Measurements from ENCODE around the gene FAM217A. TPM values are rescaled to one million over a fixed set of nuclear protein-coding genes. Genes with fewer than 3 reads are reported as not detected.
A peak's percentile ranks its signal among the peaks of the same experiment; 100 is the strongest.

The FAM217A gene
- total RNA-seq, 3 donors from 2014 or later (not counting 1 experiment from before 2014, with no cell fraction given) = not detected

GRCh38 chr6:4036581-4036980 lies 42.4 kb downstream of the FAM217A start:
- Histone ChIP-seq H3K27ac (ENCODE audit: low read length) (no peak overlapping the region), H3K27me3 (ENCODE audit: control insufficient read depth, insufficient read depth, low read length) (no peaks in the 10 kb centered on the region), H3K4me3 (ENCODE audit: low read length) (no peak overlapping the region), H3K36me3 (ENCODE audit: control insufficient read depth, insufficient read depth, low read length) (peaks cover 68% of the 10 kb centered on the region), H3K4me1 (ENCODE audit: control insufficient read depth, insufficient read depth, low read length) (peaks cover 5% of the 10 kb centered on the region), H3K9me3 (ENCODE audit: control insufficient read depth, insufficient read depth, low read length) (no peaks in the 10 kb centered on the region)
- no peak for DNase-seq
- Mint-ChIP-seq H3K27ac (peak overlapping the region; percentile 60 to 66), H3K9me3 (no peaks in the 10 kb centered on the region), H3K27me3 (ENCODE audit: low read depth in 2 of 2) (no peaks in the 10 kb centered on the region), H3K4me3 (no peak overlapping the region), H3K36me3 (peaks cover 53% of the 10 kb centered on the region), H3K4me1 (peaks cover 48 to 65% of the 10 kb centered on the region in 2 donors)
- TF ChIP-seq, protein P1, sequence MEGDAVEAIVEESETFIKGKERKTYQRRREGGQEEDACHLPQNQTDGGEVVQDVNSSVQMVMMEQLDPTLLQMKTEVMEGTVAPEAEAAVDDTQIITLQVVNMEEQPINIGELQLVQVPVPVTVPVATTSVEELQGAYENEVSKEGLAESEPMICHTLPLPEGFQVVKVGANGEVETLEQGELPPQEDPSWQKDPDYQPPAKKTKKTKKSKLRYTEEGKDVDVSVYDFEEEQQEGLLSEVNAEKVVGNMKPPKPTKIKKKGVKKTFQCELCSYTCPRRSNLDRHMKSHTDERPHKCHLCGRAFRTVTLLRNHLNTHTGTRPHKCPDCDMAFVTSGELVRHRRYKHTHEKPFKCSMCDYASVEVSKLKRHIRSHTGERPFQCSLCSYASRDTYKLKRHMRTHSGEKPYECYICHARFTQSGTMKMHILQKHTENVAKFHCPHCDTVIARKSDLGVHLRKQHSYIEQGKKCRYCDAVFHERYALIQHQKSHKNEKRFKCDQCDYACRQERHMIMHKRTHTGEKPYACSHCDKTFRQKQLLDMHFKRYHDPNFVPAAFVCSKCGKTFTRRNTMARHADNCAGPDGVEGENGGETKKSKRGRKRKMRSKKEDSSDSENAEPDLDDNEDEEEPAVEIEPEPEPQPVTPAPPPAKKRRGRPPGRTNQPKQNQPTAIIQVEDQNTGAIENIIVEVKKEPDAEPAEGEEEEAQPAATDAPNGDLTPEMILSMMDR (IDR thresholded peaks at IDR 0.05) = no peak
- intact Hi-C loops (cut with micrococcal nuclease) = no loop called here
- 85% methylated on average over 5 of the region's 5 CpGs for WGBS (ENCODE audit: insufficient coverage)
- peak in 1 of 3 donors; percentile 22 for ATAC-seq

GRCh38 chr6:4032475-4032874 lies 46.5 kb downstream of the FAM217A start:
- ATAC-seq (no peak), DNase-seq (no peak)
- peaks cover 63 to 83% of the 10 kb centered on the region in 2 donors for H3K4me1 Mint-ChIP-seq
- Histone ChIP-seq H3K36me3 (ENCODE audit: control insufficient read depth, insufficient read depth, low read length) (peaks cover 34% of the 10 kb centered on the region), H3K9me3 (ENCODE audit: control insufficient read depth, insufficient read depth, low read length) (no peaks in the 10 kb centered on the region), H3K4me3 (ENCODE audit: low read length) (no peak overlapping the region), H3K4me1 (ENCODE audit: control insufficient read depth, insufficient read depth, low read length) (peaks cover 5% of the 10 kb centered on the region), H3K27ac (ENCODE audit: low read length) (no peak overlapping the region), H3K27me3 (ENCODE audit: control insufficient read depth, insufficient read depth, low read length) (no peaks in the 10 kb centered on the region)
- H3K4me3 Mint-ChIP-seq = no peak overlapping the region
- WGBS (ENCODE audit: insufficient coverage) = 83% methylated on average over 9 of the region's 9 CpGs
- TF ChIP-seq, protein P1 (IDR thresholded peaks at IDR 0.05) = no peak
- intact Hi-C loops (cut with micrococcal nuclease) = no loop called here
- peak overlapping the region; percentile 9 to 57 for H3K27ac Mint-ChIP-seq
- no peaks in the 10 kb centered on the region for H3K9me3 Mint-ChIP-seq
- H3K27me3 Mint-ChIP-seq (ENCODE audit: low read depth in 2 of 2) = no peaks in the 10 kb centered on the region
- peaks cover 22% of the 10 kb centered on the region for H3K36me3 Mint-ChIP-seq

- H3K27me3 ChIP-seq (ENCODE audit: control insufficient read depth, insufficient read depth, low read length) = no peaks in the 10 kb centered on the region
- TF ChIP-seq, protein P1 (IDR thresholded peaks at IDR 0.05) = no peak
- H3K36me3 Mint-ChIP-seq = peaks cover 16% of the 10 kb centered on the region
- DNase-seq (no peak), ATAC-seq (no peak)
- H3K36me3 ChIP-seq (ENCODE audit: control insufficient read depth, insufficient read depth, low read length) = peaks cover 30% of the 10 kb centered on the region
- no peaks in the 10 kb centered on the region for H3K27me3 Mint-ChIP-seq (ENCODE audit: low read depth in 2 of 2)
- intact Hi-C loops (cut with micrococcal nuclease) = no loop called here
- H3K4me1 Mint-ChIP-seq = peaks cover 68 to 84% of the 10 kb centered on the region in 2 donors
- H3K27ac Mint-ChIP-seq = peak overlapping the region; percentile 9 to 57
- no peaks in the 10 kb centered on the region for H3K9me3 ChIP-seq (ENCODE audit: control insufficient read depth, insufficient read depth, low read length)
- no peak overlapping the region for H3K4me3 Mint-ChIP-seq
- no peak overlapping the region for H3K4me3 ChIP-seq (ENCODE audit: low read length)
- H3K9me3 Mint-ChIP-seq = no peaks in the 10 kb centered on the region
- H3K27ac ChIP-seq (ENCODE audit: low read length) = no peak overlapping the region
- no CpG with 5 or more reads among the region's 1 CpG for WGBS (ENCODE audit: insufficient coverage)
- H3K4me1 ChIP-seq (ENCODE audit: control insufficient read depth, insufficient read depth, low read length) = peaks cover 6% of the 10 kb centered on the region
Observed at GRCh38 chr6:4031442-4031841, 47.5 kb downstream of the FAM217A start.

DNA sequence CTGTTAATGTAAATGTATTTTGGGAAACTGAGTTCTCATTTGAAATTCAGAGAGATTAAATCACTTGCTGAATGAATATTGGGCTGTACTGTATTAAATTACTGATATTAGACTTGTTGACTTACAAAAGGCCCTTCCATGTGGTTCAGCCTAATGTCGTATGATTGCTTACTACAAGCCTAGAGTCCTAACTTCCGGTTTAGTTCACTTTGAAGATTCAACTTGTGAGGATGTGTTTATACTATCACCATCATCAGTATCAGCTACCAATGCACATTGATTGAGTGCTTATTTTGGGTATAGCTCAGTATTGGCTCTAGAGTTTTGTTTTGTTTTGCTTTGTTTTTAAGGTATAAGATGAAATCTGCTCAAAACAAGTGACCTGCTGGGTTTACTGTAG lies 48.3 kb downstream of the FAM217A start:
- Histone ChIP-seq H3K4me3 (ENCODE audit: low read length) (no peak overlapping the region), H3K27me3 (ENCODE audit: control insufficient read depth, insufficient read depth, low read length) (no peaks in the 10 kb centered on the region), H3K4me1 (ENCODE audit: control insufficient read depth, insufficient read depth, low read length) (peaks cover 6% of the 10 kb centered on the region), H3K36me3 (ENCODE audit: control insufficient read depth, insufficient read depth, low read length) (peaks cover 30% of the 10 kb centered on the region), H3K9me3 (ENCODE audit: control insufficient read depth, insufficient read depth, low read length) (no peaks in the 10 kb centered on the region), H3K27ac (ENCODE audit: low read length) (no peak overlapping the region)
- no peaks in the 10 kb centered on the region for H3K9me3 Mint-ChIP-seq
- ATAC-seq = peak in 2 of 3 donors; percentile 37 to 44
- intact Hi-C loops (cut with micrococcal nuclease) = no loop called here
- peak overlapping the region; percentile 9 to 56 for H3K27ac Mint-ChIP-seq
- no peak overlapping the region for H3K4me3 Mint-ChIP-seq
- H3K27me3 Mint-ChIP-seq (ENCODE audit: low read depth in 2 of 2) = no peaks in the 10 kb centered on the region
- WGBS (ENCODE audit: insufficient coverage) = 72% methylated on average over 2 of the region's 2 CpGs
- peaks cover 67 to 80% of the 10 kb centered on the region in 2 donors for H3K4me1 Mint-ChIP-seq
- TF ChIP-seq, protein P1 (IDR thresholded peaks at IDR 0.05) = no peak
- H3K36me3 Mint-ChIP-seq = peaks cover 16% of the 10 kb centered on the region
- DNase-seq = peak in 1 of 2 donors; percentile 55
